Keratinocyte (primary cell): ENCODE results near the gene MTR.

ENCODE experiments used
- EZH2 ChIP-seq: IDR thresholded peaks from one replicate; pipeline ENCODE4 v1.6.1; 2012; ENCODE audit warnings: inconsistent platforms, mild to moderate bottlenecking, low read length, moderate library complexity
- TF ChIP-seq, protein P1 (sequence below), 3 experiments: IDR thresholded peaks in 1 of 3; conservative IDR thresholded peaks in 1 of 3; optimal IDR thresholded peaks in 1 of 3; 2 replicates in 2 of 3; 3 replicates in 1 of 3; pipeline versions ENCODE3 to v1.5.1; 2011; ENCODE audit warnings: low read length in 3 of 3, mild to moderate bottlenecking in 3 of 3, moderate library complexity in 2 of 3, control low read depth in 1 of 3, inconsistent platforms in 1 of 3; ENCODE audit not compliant: insufficient read depth in 2 of 3; ENCODE audit errors: extremely low read depth in 1 of 3

DNA sequence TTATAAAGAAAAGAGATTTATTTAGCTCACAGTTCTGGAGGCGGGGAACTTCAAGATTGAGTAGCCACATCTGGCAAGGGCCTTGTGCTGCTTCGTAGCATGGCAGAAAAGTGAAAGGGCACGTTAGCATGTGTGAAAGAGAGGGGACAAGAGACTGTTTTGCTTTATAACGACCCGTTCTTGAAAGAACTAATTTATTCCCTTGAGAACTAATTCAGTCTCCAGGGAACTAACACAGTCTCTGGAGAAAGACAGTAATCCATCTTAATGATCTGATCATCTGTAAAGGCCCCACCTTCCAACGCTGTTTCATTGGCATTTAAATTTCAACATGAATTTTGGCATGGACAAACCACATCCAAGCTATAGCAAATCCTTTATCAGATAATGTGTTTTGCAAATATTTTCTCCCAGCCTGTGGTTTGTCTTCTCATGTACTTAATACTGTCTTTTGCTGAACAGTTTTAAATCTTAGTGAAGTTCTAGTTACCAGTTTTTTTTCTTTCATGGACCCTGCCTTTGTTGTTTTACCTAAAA is 26.1 kb downstream of the MTR start:
- TF ChIP-seq, protein P1, sequence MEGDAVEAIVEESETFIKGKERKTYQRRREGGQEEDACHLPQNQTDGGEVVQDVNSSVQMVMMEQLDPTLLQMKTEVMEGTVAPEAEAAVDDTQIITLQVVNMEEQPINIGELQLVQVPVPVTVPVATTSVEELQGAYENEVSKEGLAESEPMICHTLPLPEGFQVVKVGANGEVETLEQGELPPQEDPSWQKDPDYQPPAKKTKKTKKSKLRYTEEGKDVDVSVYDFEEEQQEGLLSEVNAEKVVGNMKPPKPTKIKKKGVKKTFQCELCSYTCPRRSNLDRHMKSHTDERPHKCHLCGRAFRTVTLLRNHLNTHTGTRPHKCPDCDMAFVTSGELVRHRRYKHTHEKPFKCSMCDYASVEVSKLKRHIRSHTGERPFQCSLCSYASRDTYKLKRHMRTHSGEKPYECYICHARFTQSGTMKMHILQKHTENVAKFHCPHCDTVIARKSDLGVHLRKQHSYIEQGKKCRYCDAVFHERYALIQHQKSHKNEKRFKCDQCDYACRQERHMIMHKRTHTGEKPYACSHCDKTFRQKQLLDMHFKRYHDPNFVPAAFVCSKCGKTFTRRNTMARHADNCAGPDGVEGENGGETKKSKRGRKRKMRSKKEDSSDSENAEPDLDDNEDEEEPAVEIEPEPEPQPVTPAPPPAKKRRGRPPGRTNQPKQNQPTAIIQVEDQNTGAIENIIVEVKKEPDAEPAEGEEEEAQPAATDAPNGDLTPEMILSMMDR (optimal IDR thresholded peaks at IDR 0.05 in 1 of 3, IDR thresholded peaks at IDR 0.05 in 1 of 3, conservative IDR thresholded peaks at IDR 0.05 in 1 of 3; ENCODE audit: extremely low read depth in 1 of 3, insufficient read depth in 2 of 3, low read length in 3 of 3) = no peak
- no peak for TF ChIP-seq EZH2
